Calu3 (cell line): ENCODE results near the gene FGF18. TPM values are rescaled to one million over a fixed set of nuclear protein-coding genes. Genes with fewer than 3 reads are reported as not detected.

ENCODE experiments used
- BruUV-seq: library from RNA; stranded (reverse); fragments of 400-500 nt; replicated peaks from 2 replicates; lab custom pipeline; 2021; lab: Mats Ljungman, UMichigan
- CTCF ChIA-PET: fragments of 300-600 bp; sonication (Branson Sonifier 250); formaldehyde crosslinking; loops from one replicate; lab custom pipeline; 2022; ENCODE audit warnings: antibody characterized with exemption; lab: Charles Lee
- DNase-seq: peaks from one replicate; pipeline ENCODE4 v3.0.0; 2022
- H3K27ac Mint-ChIP-seq: one replicate; pipeline ENCODE4 v1.8.0; 2022; ENCODE audit warnings: mixed read lengths; ENCODE audit not compliant: unreplicated experiment
- H3K27me3 Mint-ChIP-seq: one replicate; pipeline ENCODE4 v1.8.0; 2022; ENCODE audit warnings: mixed read lengths; ENCODE audit not compliant: unreplicated experiment
- H3K36me3 Mint-ChIP-seq: one replicate; pipeline ENCODE4 v1.8.0; 2022; ENCODE audit warnings: mild to moderate bottlenecking, moderate library complexity, mixed read lengths; ENCODE audit not compliant: insufficient read depth, unreplicated experiment
- H3K4me1 Mint-ChIP-seq: one replicate; pipeline ENCODE4 v1.8.0; 2022; ENCODE audit warnings: mild to moderate bottlenecking, low read depth, mixed read lengths; ENCODE audit not compliant: unreplicated experiment
- H3K4me3 Mint-ChIP-seq: one replicate; pipeline ENCODE4 v1.8.0; 2022; ENCODE audit warnings: mild to moderate bottlenecking, low read depth, moderate library complexity, mixed read lengths; ENCODE audit not compliant: unreplicated experiment
- H3K9me3 Mint-ChIP-seq: one replicate; pipeline ENCODE4 v1.8.0; 2022; ENCODE audit warnings: low read depth, mixed read lengths; ENCODE audit not compliant: unreplicated experiment
- intact Hi-C: fragments of 100-400 bp; cut with micrococcal nuclease; formaldehyde crosslinking; loops from one replicate; pipeline ENCODE4 v1.10.0; 2022; ENCODE audit not compliant: unreplicated experiment
- total RNA-seq: library from RNA; stranded (reverse); gene quantifications from 2 replicates; pipeline ENCODE4 v1.2.3, GENCODE V29; 2022
- TF ChIP-seq, protein P1 (sequence below): fragments of 200-600 bp; IDR thresholded peaks from one replicate; pipeline ENCODE4 v1.8.0; 2022; ENCODE audit warnings: antibody characterized with exemption; ENCODE audit not compliant: unreplicated experiment

FGF18 gene
- total RNA-seq, 1 experiment from 2014 or later, result 0.76 TPM

GRCh38 chr5:171426266-171426665 is 6.8 kb downstream of the FGF18 start:
- Mint-ChIP-seq H3K9me3 (no peaks in the 10 kb centered on the region), H3K36me3 (no peaks in the 10 kb centered on the region), H3K27ac (no peak overlapping the region), H3K4me3 (no peak overlapping the region), H3K4me1 (peaks cover 25% of the 10 kb centered on the region), H3K27me3 (peaks cover 26% of the 10 kb centered on the region)
- intact Hi-C loops, result no loop called here
- BruUV-seq, result no TSS peak
- DNase-seq, result no peak
- CTCF ChIA-PET, result no interaction called here
- TF ChIP-seq, protein P1, sequence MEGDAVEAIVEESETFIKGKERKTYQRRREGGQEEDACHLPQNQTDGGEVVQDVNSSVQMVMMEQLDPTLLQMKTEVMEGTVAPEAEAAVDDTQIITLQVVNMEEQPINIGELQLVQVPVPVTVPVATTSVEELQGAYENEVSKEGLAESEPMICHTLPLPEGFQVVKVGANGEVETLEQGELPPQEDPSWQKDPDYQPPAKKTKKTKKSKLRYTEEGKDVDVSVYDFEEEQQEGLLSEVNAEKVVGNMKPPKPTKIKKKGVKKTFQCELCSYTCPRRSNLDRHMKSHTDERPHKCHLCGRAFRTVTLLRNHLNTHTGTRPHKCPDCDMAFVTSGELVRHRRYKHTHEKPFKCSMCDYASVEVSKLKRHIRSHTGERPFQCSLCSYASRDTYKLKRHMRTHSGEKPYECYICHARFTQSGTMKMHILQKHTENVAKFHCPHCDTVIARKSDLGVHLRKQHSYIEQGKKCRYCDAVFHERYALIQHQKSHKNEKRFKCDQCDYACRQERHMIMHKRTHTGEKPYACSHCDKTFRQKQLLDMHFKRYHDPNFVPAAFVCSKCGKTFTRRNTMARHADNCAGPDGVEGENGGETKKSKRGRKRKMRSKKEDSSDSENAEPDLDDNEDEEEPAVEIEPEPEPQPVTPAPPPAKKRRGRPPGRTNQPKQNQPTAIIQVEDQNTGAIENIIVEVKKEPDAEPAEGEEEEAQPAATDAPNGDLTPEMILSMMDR, result no peak

GRCh38 chr5:171426680-171427079 is 7.2 kb downstream of the FGF18 start:
- no peaks in the 10 kb centered on the region for H3K9me3 Mint-ChIP-seq
- CTCF ChIA-PET, result no interaction called here

DNA sequence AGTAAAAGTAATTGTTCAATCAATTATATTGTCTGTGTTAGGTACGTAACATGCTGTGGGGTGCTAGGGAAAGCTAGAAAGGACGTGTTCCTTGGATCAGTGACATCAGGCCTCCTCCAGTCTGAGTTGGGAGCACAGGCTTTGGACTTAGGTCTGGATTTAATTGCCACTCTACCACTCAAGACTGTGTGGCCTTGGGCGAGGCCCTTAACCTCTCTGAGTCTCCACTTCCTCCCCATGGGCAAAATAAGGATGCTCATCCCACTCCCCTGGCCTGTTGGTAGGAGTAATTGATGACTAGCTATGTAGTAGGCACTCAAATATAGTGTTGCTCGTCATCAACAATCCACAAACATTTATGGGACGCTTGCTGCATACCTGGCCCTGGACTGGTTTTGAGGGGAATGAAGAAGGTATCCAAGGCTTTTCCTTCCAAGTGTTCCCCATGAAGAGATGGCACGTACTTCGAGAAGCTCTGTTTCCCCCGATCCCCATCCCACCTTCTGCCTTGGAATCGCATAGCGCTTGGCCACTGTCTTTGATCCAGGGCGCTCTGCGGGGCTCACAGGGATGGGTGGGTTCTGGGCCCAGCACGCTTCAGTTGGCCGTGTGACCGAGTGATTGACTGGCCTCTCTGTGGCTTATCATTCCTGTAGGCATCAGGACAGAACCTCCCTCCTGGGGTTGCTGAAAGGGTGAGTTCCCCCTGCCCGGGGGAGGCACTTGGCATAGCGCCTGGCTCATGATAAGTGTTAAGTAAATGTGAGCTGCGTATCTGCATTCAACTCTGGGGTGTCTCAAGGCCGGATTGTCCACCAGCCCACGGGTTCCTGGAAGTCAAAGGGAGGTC is 8.1 kb downstream of the FGF18 start:
- TF ChIP-seq, protein P1, result no peak
- DNase-seq, result no peak
- BruUV-seq, result no TSS peak
- intact Hi-C loops, result no loop called here
- Mint-ChIP-seq H3K9me3 (no peaks in the 10 kb centered on the region), H3K4me1 (peaks cover 24% of the 10 kb centered on the region), H3K27me3 (peaks cover 18% of the 10 kb centered on the region), H3K4me3 (no peak overlapping the region), H3K27ac (no peak overlapping the region), H3K36me3 (no peaks in the 10 kb centered on the region)
- CTCF ChIA-PET, result interaction anchor here (0.6 kb wide), 1 partner anchor 8 kb away, joined by 3 read pairs; the partner anchor contains the start of gene FGF18

More at GRCh38 chr5:171426680-171427079, 7.2 kb downstream of the FGF18 start:
- no peaks in the 10 kb centered on the region for H3K36me3 Mint-ChIP-seq
- BruUV-seq, result no TSS peak
- peaks cover 24% of the 10 kb centered on the region for H3K4me1 Mint-ChIP-seq
- no peak overlapping the region for H3K27ac Mint-ChIP-seq
- no peak overlapping the region for H3K4me3 Mint-ChIP-seq
- intact Hi-C loops, result no loop called here
- DNase-seq, result no peak
- peaks cover 22% of the 10 kb centered on the region for H3K27me3 Mint-ChIP-seq
- TF ChIP-seq, protein P1, result no peak

DNA sequence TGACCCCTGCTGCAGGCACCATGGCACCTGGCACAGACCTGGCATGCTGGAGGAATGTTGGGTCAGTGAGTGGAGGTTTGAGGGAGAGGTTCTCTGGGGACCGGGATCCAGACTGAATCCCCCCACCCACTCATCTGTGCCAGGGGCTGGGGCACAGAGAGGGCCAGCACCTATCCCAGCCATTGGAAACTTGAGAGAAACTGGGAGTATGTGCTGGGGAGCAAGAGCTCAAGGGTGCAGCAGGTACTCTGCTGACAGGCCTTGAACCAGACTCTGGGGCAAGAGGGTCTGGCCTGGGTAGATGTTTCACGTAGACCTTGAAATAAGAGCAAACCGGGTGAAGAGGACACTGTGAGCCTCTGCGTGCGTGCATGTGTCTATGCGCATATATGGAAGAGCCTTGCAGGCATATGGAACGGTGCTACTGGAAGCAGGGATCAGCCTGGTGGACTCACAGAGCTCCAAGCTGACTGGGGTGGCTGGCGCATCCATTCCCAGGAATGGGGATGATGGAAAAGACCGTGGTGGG is 8.8 kb downstream of the FGF18 start:
- H3K9me3 Mint-ChIP-seq, result no peaks in the 10 kb centered on the region
- H3K36me3 Mint-ChIP-seq, result peaks cover 2% of the 10 kb centered on the region
- intact Hi-C loops, result no loop called here
- peaks cover 30% of the 10 kb centered on the region for H3K4me1 Mint-ChIP-seq
- peaks cover 18% of the 10 kb centered on the region for H3K27me3 Mint-ChIP-seq
- no peak overlapping the region for H3K4me3 Mint-ChIP-seq
- CTCF ChIA-PET, result no interaction called here
- TF ChIP-seq, protein P1, result no peak
- H3K27ac Mint-ChIP-seq, result no peak overlapping the region
- no TSS peak for BruUV-seq
- no peak for DNase-seq
